Stimulated activated CD4-positive, alpha-beta T cell treated with anti-CD3 and anti-CD28 coated beads, Interleukin-1b, Interleukin-23, amount 100 ng/mL, for 48 hours (primary cell): ENCODE data around the gene UNK.
"Not testable (repeated sequence)": the region's sequence is repeated elsewhere in the genome, so short reads cannot be mapped to it uniquely, and the experiment has no call there.

Experiments used
- DNase-seq: peaks from one replicate; pipeline ENCODE4 v3.0.0-alpha.2; 2020

UNK gene

GRCh38 chr17:75853433-75853832 is 68.8 kb downstream of the UNK start:
- no peak for DNase-seq

GRCh38 chr17:75854101-75854748 is 69.6 kb downstream of the UNK start:
- no peak for DNase-seq

- no peak for DNase-seq
Measured at GRCh38 chr17:75854881-75855309, 70.3 kb downstream of the UNK start.

- DNase-seq: peak; percentile 99
Measured at GRCh38 chr17:75855310-75856061, 70.9 kb downstream of the UNK start, which contains the start of gene WBP2. WBP2 (minus strand) TSS chr17:75855335; CDS start chr17:75855297, 38 bp downstream.

GRCh38 chr17:75856062-75856756 is 71.6 kb downstream of the UNK start:
- DNase-seq: no peak

- DNase-seq: not testable (repeated sequence)
Measured at GRCh38 chr17:75859358-75859757, 74.8 kb downstream of the UNK start.

- no peak for DNase-seq
Measured at GRCh38 chr17:75861927-75862317, 77.3 kb downstream of the UNK start.

- peak; percentile 48 for DNase-seq
Measured at GRCh38 chr17:75864448-75864871, 79.9 kb downstream of the UNK start.

- DNase-seq: not testable (repeated sequence)
Measured at GRCh38 chr17:75864887-75865286, 80.3 kb downstream of the UNK start.

- DNase-seq: not testable (repeated sequence)
Measured at GRCh38 chr17:75865404-75866188, 81.0 kb downstream of the UNK start.

- DNase-seq: not testable (repeated sequence)
Measured at GRCh38 chr17:75868730-75869281, 84.2 kb downstream of the UNK start.

GRCh38 chr17:75869282-75870141 is 84.9 kb downstream of the UNK start:
- DNase-seq: no peak

GRCh38 chr17:75870228-75870627 is 85.6 kb downstream of the UNK start:
- DNase-seq: not testable (repeated sequence)

GRCh38 chr17:75872434-75873351 is 88.1 kb downstream of the UNK start:
- no peak for DNase-seq

- no peak for DNase-seq
Measured at GRCh38 chr17:75873587-75874322, 89.1 kb downstream of the UNK start.

- DNase-seq: no peak
Measured at GRCh38 chr17:75874323-75875181, 89.9 kb downstream of the UNK start.
